ENCODE measurements around the gene TCAP.

GRCh38 chr17:39715375-39716072 is 50.4 kb downstream of the TCAP start:
- TF ChIP-seq CTCF (IDR thresholded peaks at IDR 0.05): no peak
- no peak for TF ChIP-seq EZH2 (IDR thresholded peaks at IDR 0.05)
- TF ChIP-seq EZH2phosphoT487 (IDR thresholded peaks at IDR 0.05): no peak

All from neural progenitor cell (in vitro differentiated cells).